Measurements from ENCODE around the gene OPRD1.

DNA sequence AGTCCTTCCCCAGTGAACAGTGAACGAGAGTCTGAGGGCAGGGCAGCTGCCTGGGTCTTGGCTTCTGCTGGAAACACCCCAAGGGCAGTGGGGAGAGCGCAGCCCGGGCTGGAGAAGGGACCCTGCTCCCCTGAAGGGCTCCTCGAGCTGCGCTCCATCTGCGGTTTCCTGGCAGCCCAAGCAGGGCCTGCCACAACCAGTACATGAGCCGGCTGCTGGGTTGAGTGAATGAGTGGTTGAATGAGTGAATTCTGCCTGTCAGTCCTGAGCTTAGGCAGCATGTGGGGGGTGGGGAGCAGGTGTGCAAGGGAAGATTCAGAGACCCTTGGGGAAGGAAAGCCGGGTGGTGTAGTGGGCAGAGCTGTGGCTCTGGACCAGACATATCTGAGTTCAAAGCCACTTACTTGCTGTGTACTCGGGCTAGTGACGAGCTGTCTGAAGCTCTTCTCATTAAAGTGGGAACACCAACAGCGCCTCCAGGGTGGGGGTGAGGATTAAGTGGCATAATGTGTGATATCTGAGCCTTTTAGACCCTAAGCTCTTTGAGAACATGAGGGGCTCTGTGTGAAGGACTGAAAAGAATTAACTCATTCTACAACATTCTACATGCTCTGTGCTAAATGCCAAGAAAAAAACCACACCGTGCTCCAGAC is 3.7 kb downstream of the OPRD1 start:
- no peak for TF ChIP-seq POLR2A (IDR thresholded peaks at IDR 0.05; ENCODE audit: low read depth, low read length)
- no peak for TF ChIP-seq POLR2AphosphoS5 (IDR thresholded peaks at IDR 0.05; ENCODE audit: low read depth, low read length)
- no peak for TF ChIP-seq TAF1 (IDR thresholded peaks at IDR 0.05; ENCODE audit: borderline replicate concordance, low read depth, low read length)
